Measurements from ENCODE around the gene RABGAP1L.
"Not testable (repeated sequence)": the region's sequence is repeated elsewhere in the genome, so short reads cannot be mapped to it uniquely, and the experiment has no call there.

- not testable (repeated sequence) for TF ChIP-seq CTCF, POLR2A, POLR2AphosphoS5, EP300 (IDR thresholded peaks at IDR 0.05)
These were observed 14.9 kb upstream of the RABGAP1L start for GRCh38 chr1:174144397-174144783.

Data from gastroesophageal sphincter (tissue), 3 donors.